Ecto neural progenitor cell (in vitro differentiated cells): ENCODE measurements around the gene GDF15.
"Not testable (repeated sequence)": the region's sequence is repeated elsewhere in the genome, so short reads cannot be mapped to it uniquely, and the experiment has no call there.

Experiments used
- DNase-seq: peaks from one replicate; pipeline ENCODE4 v3.0.0-alpha.2; 2018; ENCODE audit warnings: low spot score

The GDF15 gene

DNA sequence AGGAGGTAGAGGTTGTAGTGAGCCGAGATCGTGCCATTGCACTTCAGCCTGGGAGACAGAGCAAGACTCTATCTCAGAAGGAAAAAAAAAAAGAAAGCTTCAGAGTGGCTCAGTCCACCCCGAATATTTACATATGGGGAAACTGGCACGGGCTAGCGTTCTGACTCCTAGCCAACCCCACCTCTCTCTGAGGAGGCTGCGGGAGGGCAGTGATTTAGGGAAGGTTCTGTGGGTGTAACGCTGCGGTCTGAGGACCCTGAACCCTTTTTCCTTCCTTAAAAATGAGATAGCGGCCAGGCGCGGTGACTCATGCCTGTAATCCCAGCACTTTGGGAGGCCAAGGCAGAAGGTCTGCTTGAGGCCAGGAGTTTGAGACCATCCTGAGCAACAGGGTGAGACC, 6.5 kb downstream of the GDF15 start:
- no peak for DNase-seq

DNA sequence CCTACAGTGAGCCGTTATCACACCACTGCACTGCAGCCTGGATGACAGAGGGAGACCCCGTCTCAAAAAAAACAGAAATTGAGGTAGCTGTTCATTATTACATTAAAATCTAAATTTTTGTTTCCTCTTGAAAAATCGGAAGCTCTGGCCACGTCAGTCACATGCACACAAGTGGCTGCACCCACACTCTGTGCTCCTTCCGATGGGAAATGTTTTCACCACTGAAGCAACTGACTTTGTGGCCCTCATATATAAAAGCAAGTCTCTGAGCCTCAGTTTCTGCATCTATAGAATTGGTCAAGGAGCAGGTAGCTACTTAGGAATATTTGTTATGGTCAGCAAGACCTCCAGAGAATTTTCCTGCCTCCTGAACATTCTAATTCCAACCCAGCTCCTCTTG, 7.0 kb downstream of the GDF15 start:
- no peak for DNase-seq

DNA sequence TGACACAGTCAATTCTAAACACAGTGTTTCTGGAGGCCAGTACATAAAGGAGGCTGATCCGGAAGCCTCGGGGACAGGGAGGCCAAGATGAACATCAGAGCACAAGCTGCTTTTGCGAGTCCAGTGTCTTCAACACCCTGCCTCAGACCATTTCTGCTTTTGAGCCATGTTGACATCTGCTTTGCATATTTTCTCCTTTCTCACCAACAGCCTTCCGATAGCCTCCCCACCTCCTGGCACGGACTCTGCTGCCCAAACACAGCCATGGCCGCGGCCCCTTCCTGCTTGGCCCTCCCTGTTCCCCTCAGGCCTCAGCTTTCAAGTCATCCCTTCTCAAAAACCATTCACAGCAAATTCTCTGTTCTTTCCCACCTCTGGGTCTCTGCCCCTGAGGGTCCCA, 7.9 kb downstream of the GDF15 start:
- no peak for DNase-seq

DNA sequence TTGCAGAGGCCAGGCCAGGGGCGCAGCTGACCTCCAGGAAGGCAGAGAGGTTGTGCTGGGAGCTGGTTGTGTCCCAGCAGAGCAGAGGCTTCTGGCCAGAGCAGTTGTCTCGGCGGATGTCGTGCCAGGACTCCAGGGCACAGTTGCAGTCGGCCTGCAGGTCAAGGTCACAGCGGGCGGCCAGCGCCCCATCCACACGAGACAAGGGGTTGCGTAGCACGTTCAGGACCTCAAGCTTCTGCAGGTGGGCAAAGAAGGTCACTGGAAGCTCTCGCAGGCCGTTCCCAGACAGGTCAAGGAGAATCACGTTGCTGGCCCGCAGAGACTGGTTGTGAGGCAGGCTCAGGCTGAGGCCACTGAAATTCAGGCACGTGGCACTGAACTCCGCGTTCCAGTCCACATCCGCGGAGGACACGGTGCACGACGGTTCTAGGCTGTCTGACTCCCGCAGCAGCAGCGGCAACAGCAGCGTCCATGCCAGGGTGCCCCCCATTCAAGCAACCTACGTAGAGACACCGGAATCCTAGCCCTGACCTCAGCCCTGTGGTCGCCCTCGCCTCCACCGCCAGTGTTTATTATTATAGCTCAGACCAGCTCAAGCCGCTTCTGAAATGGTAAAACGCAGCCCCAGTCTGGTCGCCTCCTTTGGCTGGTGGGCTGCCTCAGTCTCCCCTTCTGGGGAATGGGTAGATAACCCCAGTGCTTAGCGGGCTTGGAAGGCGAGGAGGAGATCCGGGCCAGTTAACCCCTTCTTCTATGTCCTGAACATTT, 10.7 kb downstream of the GDF15 start:
- DNase-seq: no peak

DNA sequence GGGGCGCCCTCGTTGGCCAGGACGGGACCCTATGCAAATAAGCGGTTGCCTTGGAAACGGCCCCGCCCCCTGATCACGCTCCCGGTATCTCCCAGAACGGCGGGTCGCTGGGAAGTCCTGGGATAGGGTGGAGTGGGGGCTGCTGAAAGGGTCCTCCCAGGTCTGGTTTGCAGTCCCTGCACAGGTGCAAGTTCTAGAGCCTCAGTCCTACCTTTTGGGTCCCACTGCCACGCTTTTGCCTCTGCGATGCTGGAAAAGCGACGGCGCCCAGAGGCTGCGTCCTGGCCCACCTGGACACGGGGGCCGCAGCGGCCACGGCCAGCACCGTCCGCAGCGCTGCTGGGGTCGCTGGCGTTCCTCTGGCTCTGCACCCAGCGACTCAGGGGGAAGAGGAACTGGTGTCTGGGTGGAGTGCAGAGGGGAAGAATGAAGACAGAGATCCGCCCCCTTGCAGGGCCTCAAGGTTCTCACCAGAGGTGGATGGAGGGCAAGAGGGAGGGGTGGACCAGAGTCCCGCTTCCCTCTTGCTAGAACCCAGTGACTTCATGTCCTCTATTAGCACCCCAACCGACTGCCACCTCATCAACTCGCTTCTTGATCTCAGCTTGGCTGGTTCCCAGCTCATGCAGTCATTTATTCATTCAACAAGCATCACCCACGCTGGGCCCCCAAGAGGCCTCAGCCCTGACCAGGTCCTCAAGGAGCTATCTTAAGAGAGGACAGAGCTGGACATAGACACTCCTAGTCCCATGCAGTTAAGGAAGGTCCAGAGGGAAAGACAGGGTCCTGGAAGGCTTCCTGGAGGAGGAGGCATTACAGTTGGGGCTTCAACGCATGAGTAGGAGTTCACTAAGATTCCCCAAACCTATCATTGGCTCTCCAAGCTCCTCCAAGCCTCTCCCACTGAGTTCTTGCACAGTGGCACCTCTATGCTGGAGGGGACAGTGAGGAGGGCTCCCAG, 11.6 kb downstream of the GDF15 start, which contains the start of gene LRRC25:
Gene LRRC25 (minus strand): TSS at position 381 of the 961 bp plus-strand sequence. CDS start 659 bp downstream, outside the sequence.
- DNase-seq: peak; percentile 74

DNA sequence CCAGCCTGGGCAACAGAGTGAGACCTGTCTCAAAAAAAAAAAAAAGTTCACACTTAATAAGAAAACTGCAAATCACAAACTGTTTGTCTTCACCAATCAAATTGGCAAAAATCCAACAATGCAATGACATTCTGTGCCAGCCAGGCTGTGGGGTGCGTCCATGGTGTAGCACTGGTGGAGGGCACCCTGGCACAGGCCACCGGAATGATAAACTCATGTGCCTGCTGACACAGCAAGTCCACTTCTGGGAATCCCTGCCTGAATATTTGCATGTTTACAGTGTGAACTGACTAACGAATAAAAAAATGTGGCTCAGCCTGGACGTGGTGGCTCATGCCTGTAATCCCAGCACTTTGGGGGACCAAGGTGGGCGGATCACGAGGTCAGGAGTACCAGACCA, 13.1 kb downstream of the GDF15 start:
- no peak for DNase-seq

DNA sequence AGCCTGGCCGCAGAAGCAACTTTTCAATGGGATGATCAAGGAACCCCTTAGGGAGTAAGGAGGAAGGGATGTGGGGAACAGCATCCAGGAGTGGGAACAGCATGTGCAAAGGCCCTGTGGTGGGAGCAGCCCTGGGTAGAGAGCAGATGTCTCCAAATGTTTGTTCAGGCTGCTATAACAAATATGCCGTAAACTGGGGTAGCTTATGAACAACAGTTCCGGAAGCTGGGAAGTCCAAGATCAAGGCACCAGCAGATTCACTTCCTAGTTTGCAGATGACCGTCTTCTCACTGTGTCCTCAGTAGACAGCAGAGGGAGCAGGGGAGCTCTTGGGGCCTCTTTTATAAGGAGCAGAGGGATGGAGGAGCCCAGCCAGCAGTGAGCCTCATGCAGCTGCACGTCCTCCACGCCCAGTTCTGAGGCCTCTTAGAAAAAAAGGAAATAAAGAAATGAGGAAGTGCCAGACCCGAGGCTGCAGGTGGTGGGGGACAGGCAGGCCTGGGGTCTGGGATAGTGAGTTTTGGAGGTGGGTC, 15.7 kb downstream of the GDF15 start:
- peak; percentile 53 for DNase-seq

DNA sequence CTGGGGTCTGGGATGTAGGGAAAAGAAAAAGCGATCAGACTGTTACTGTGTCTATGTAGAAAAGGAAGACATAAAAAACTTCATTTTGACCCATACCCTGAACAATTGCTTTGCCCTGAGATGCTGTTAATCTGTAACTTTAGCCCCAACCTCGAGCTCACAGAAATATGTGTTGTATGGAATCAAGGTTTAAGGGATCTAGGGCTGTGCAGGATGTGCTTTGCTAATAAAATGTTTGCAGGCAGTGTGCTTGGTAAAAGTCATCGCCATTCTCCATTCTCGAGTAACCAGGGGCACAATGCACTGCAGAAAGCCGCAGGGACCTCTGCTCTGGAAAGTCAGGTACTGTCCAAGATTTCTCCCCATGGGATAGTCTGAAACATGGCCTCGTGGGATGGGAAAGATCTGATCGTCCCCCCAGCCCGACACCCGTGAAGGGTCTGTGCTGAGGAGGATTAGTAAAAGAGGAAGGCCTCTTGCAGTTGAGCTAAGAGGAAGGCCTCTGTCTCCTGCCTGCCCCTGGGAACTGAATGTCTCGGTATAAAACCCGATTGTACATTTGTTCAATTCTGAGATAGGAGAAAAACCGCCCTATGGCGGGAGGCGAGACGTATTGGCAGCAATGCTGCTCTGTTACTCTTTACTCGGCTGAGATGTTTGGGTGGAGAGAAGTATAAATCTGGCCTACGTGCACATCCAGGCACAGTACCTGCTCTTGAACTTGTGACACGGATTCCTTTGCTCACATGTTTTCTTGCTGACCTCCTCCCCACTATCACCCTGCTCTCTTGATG, 16.7 kb downstream of the GDF15 start:
- DNase-seq: not testable (repeated sequence)

DNA sequence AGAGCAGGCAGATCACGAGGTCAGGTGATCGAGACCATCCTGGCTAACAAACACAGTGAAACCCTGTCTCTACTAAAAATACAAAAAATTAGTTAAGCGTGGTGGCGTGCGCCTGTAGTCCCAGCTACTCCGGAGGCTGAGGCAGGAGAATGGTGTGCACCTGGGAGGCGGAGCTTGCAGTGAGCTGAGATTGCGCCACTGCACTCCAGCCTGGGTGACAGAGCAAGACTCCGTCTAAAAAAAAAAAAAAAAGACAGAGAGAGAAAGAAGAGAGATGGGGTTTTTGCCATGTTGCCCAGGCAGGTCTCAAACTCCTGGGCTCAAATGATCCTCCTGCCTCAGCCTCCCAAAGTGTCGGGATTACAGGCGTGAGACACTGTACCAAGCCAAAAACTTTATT, 19.8 kb downstream of the GDF15 start:
- DNase-seq: not testable (repeated sequence)

DNA sequence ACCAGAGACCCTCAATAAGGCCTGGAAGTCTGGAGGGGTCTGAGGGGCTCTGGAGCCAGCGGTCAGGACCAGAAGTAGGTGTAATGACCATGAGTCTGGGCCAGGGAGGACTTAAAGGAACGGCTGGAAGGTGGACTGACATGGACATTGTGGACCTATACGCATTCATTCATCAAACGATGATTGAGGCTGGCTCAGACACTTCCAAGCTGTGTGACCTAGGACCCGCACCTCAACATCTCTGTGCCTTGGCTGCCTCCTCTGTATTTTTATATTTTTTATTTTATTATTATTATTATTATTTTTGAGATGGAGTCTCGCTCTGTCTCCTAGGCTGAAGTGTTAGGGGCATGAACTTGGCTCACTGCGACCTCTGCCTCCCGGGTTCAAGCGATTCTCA, 20.8 kb downstream of the GDF15 start:
- no peak for DNase-seq

DNA sequence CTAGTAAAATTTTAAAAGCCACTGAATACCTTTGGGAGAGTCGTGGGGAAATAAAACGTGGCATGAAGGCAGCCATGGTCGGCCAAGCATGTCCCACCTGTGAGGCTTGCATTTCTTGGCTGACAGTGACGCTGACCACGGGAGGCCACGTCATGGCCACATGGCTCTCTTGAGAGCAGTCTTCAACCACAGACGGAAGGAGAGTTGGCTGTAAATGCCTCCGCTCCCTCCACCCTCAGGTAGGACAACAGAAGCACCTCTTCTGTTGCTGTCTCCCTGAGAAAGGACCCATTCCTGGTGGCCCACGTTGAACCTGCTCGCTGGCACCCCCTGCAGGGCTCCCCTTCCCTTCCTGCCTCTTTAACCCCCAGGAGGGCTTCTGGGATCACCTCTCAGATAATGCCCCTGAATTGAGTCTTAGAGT, 22.1 kb downstream of the GDF15 start:
- DNase-seq: no peak

DNA sequence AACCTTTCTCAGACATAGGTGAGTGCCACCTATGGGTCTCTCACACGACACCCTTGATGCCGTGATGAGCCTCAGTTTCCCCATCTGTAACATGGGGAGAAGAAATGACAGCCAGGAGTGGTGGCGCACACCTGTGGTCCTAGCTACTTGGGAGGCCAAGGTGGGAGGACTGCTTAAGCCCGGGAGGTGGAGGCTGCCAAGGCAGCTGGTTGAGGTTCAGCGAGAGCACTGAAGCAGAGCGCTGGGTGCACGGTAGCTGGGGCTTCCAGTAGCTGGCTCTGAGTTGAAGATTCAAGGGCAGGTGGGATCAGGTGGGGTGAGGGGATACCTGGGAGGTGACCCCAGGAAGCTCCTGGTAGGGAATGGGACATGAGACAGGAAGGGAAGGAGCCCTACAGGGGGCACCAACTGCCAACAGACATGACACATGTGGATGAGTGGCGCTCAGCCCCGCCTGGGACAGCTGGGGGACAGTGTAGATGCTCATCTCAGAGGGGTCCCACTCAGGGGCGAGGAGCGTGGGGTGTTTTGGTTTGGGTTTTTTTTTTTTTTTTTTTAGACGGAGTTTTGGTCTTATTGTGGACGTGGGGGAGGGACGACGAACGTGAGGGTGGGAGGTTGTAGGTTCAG, 26.8 kb downstream of the GDF15 start:
- no peak for DNase-seq

DNA sequence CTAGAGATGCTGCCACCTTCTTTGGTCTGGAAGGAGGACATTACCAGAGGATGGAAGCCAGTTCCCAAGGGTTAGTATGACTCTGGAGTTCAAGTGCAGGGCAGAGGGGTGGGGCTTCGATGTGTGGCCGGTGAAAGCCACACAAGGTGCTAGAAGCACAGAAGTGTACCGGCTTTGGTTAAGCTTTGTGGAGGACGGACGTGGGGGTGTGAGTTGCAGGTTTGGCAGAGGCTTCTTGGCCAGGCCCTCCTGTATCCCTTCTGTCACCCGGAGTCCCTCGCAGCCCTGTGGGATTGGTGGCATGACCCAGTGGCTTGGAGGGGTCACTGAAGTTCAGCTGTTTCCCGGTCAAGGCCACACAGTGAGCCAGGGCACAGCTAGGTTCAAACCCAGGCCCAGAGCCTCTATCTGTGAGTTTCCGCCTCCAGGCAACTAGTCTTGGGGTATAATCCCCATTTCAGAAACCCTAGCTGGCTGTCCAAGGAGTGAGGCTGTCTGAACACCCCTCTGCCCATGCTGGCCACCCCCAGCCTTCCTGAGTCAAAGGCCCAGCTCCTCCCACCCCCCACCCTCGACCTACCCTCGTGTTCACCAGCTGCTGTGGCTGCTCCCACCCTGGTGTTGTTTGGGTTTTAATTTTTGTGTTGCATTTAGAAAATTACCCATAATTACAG, 28.7 kb downstream of the GDF15 start:
- DNase-seq: peak; percentile 47

DNA sequence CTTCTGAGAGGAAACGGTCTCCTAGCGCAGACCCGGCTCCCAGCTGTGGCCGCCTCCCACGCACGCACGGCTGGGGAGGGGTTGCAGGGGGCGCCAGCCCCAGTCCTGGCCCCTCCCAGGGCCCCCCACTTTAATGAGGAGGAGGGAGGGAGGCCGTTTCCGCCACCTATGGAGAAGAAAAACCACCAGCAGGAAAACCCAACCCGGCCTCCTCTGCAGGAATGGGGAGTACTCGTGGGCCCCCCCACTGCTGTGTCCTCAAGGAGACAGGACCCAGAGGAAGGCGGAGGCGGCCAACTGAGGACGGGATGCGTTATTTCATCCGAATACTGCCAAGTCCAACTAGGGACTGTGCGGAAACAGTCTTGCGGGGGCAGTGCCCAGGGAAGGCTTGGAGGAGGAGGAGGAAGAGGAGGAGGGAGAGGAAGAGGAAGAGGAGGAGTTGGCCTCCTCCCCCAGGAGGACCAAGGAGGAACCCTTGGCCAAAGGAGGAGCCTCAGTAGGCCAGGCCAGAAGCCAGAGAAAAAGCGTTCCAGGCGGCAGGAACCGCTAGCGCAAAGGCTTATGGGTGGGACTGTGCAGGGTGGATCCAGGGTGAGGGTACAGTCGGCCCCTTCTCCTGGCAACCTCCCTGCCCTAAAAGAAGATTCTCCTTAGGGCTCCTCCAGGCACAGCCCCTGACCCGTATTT, 29.4 kb downstream of the GDF15 start:
- DNase-seq: no peak

DNA sequence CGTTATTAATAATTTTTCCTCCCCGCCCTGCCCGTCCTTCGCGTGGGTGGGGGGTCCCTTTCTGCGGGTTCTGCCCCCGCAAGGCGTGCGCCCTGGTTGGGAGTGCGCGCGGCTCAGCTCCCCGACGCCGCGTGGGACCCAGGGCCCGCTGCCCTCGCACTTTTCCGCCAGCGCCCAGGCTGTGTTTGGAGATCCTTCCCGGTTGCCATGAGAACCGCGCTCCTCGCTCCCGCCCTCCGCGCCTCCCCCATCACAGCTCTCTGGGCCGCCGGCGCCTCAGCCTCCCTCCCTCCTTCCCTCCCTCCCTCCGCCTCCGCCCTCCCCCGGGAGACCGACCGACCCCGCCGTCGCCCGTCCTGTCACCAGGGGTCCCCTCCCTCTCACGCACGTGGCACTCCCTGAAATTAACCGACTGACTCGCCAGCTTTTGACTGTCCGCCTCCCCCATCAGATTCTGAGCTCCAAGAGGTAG, 30.9 kb downstream of the GDF15 start:
- peak; percentile 93 for DNase-seq

DNA sequence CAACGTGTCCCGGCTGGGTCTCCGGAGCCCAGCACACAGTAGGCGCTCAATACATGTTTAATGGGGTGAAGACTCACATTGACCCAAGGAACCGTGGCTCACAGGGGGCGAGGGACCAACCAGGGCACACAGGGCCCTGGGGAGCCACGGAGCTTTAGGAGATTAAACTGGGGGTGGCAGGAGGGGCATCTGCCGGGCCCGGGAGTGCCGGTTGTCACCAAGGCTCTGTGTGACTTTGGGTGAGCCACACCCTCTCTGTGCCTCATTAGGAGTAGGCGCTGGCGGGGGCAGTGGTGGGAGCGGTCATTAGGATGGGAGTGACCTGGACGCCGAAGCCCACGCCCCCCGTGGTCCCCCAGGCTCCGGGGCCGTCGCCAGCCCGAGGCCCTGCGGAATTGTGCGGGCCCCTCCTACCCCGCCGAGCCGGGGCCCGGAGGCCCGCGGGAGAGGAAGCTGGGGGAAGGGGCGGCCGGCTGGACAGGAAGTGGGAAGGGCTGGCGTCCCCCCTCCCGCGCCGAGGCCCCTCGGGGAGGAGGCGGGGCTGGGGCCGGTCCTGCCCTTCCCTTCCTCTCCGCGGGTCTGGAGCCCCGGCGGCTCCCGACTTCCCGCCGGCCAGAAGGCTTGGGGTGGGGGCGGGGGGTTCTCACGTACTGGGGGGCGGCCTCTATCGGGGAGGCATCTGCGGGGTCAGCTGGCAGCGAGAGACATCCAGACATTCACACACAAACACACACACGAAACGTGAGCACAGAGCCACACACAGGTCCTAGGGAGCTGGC, 31.5 kb downstream of the GDF15 start:
- peak; percentile 87 for DNase-seq

DNA sequence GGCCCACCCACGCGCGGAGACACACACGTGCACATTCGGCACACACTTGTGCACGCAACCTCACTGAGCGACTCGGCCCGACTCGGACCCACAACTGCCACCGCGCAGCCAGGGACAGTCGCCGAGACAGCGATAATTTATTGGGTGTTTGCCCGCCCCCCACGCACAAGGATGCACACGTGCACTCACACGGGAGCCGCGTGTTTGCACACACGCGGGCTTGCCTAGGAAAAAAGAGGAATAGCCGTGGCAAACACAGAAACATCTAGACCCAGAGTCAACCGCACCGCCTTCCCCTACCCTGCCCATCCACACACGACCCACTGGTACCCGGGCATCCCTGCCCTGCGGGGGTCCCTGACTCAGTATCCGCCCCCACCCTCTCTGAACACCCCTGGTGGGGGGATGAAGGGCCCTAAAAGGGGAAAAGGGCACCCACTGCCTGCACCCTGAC, 32.1 kb downstream of the GDF15 start:
- peak; percentile 55 for DNase-seq

DNA sequence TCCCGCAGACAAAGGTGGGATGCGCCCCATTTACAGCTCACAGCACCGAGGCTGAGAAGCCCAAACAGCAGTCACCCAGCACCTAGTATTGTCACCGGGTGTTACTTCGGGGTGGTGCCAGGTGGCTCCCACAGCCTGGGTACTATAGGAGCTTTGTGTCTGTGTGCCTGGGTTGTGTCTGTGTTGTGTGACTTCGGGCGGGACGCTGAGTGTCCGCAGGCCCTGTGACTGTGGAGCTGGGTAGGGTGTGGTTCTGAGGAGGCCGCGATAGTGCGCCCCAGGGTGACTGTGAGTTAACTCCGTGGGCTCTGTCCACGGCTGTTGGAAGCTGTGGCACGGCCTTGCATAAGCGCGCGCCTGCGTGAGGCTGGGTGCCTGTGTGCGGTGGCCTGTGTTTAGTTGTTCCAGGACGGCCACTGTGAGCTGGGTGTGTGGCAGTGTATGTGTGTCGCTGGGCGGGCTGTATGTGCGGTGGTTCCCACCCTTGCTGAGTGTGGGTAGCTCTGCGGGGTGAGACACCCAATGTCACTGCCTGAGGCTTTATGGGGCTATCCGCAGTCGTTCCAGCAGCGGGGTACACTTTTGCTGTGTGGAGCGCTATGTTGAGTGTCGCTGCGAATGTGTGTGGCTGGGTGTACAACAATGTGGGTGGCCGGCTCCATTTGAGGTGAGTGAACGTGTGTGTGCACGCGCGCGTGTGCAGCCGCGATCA, 32.7 kb downstream of the GDF15 start:
- peak; percentile 74 for DNase-seq
